GM12864 (cell line): ENCODE measurements around the gene RIPOR2.
"Not testable (repeated sequence)": the region's sequence is repeated elsewhere in the genome, so short reads cannot be mapped to it uniquely, and the experiment has no call there.

Source experiments
- DNase-seq: peaks from one replicate; pipeline ENCODE4 v3.0.0-alpha.2; 2011; ENCODE audit warnings: low read depth
- H3K4me3 ChIP-seq: 2 replicates; pipeline ENCODE4 v1.5.1; 2011; ENCODE audit warnings: mild to moderate bottlenecking, low read depth, low read length, control low read depth
- CTCF ChIP-seq: IDR thresholded peaks from 2 replicates; pipeline ENCODE4 v1.5.1; 2011; ENCODE audit warnings: low read depth, mild to moderate bottlenecking, moderate library complexity, low read length, control low read depth, inconsistent platforms; ENCODE audit errors: missing control alignments

The RIPOR2 gene

DNA sequence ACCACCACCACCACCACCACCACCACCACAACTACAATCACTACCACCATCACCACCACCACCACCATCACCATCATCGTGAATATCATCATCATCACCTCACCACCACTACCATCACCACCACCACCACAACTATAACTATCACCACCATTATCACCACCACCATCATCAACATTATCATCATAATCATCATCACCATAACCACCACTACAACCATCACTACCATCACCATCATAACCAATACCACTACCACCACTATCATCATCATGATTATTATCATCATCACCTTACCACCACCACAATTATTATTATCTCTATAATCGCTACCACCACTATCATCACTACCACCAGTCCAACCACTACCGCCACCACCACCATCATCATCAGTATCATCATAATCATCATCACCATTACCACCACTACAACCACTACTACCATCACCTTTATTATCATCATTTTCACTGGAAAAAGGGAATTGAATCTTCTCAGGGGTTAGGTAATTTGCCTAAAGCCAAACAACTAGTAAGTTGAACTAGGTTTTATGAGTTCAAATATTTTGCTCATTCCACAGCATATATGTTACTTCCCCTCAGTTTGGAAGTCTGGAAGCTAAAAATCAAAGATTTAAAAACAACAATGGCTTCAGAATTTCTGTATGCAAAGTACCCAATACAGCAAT lies 8.3 kb downstream of the RIPOR2 start:
- TF ChIP-seq CTCF: no peak
- no peak overlapping the region for H3K4me3 ChIP-seq
- no peak for DNase-seq

GRCh38 chr6:24926647-24927046 lies 9.1 kb downstream of the RIPOR2 start:
- H3K4me3 ChIP-seq, DNase-seq: not testable (repeated sequence)

- TF ChIP-seq CTCF: no peak
- H3K4me3 ChIP-seq: no peak overlapping the region
- no peak for DNase-seq
Measured at GRCh38 chr6:24926192-24926591, 9.6 kb downstream of the RIPOR2 start.

DNA sequence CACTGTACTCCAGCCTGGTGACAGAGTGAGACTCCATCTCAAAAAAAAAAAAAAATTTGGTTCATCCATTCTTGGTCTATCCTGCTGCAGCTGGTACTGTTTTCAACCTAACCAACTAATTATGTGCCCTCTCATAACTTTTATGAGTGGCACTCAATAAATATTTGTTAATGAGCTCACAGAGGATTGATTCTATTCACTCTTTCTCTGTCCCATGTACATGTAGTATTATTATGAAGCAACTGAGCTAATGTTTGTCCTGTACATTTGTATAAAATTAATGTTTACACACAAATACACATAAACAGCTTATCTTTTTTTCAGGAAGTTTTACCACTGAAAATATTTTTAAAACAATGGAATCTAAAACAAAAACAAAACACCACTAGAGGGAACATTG lies 10.1 kb downstream of the RIPOR2 start:
- H3K4me3 ChIP-seq: no peak overlapping the region
- no peak for TF ChIP-seq CTCF
- no peak for DNase-seq

GRCh38 chr6:24924580-24925356 lies 11.0 kb downstream of the RIPOR2 start:
- H3K4me3 ChIP-seq: no peak overlapping the region
- no peak for DNase-seq
- peak; percentile 19 for TF ChIP-seq CTCF

DNA sequence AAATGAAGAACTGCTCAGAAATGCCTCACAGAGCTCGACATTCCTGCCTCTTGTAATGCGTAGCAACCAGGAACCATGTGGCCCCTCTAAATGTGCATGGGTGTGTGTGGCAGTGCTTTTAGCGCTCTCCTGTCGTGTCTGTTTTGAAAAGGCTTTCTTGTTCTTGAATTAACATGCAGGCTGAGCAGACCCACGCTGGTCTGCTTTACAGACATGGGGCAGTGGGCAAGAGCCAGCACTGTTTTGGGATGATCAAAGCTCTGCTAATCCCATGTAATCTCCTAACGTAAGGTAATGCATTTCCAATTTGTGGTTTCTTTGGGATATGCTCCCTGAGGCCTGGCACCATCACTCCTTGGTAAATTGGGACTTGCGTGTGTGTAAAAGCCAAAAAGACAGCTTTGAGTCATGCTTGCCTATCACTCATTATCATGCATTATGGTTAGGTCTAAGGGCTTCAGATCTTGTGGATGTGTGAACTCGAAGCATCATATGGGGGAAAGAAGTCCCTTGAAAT lies 11.8 kb downstream of the RIPOR2 start:
- no peak for TF ChIP-seq CTCF
- no peak for DNase-seq
- H3K4me3 ChIP-seq: no peak overlapping the region

- DNase-seq: no peak
- no peak for TF ChIP-seq CTCF
- no peak overlapping the region for H3K4me3 ChIP-seq
Measured at GRCh38 chr6:24922814-24923213, 12.9 kb downstream of the RIPOR2 start.
